ENCODE data around the gene UACA.
"Not testable (repeated sequence)": the region's sequence is repeated elsewhere in the genome, so short reads cannot be mapped to it uniquely, and the experiment has no call there.

UACA gene

DNA sequence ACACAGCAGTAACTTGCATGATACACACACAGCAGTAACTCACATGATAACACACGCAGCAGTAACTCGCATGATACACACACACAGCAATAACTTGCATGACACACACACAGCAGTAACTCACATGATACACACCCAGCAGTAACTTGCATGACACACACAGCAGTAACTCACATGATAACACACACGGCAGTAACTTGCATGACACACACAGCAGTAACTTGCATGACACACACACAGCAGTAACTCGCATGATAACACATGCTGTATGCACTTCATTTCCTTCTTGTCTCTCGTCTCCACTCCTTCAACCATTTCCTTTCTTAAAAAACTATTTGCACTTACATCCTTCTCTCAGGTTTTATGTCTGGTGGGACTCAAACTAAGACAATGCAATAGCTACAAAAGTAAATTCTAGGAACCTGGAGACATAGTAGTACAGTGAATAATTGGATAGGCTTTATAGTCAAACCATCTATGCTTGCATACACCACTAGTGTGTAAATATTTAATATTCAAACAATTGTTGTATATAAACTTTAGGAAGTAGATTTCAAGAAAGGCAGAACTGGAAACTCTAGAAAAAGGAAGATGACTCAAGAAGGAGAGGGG lies 130.8 kb downstream of the UACA start:
- H3K4me3 ChIP-seq (ENCODE audit: low read length) = no peak overlapping the region
- no peak for TF ChIP-seq ZNF274 (IDR thresholded peaks at IDR 0.05; ENCODE audit: low read depth, low read length)

DNA sequence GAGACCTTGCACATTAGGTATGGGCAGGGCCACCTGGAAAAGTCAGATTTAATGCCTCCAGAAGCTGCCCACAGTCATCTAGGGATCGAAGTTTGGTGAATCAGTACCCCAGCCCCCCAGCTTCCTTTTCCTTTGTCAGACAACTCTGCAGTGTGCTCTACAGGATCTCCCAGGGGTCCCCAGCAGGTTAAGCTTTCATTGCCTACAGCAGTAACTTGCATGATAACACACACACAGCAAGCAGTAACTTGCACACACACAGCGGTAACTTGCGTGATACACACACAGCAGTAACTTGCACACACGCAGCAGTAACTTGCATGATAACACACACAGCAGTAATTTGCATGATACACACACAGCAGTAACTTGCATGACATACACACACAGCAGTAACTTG lies 131.3 kb downstream of the UACA start:
- H3K4me3 ChIP-seq (ENCODE audit: low read length) = no peak overlapping the region
- no peak for TF ChIP-seq ZNF274 (IDR thresholded peaks at IDR 0.05; ENCODE audit: low read depth, low read length)

DNA sequence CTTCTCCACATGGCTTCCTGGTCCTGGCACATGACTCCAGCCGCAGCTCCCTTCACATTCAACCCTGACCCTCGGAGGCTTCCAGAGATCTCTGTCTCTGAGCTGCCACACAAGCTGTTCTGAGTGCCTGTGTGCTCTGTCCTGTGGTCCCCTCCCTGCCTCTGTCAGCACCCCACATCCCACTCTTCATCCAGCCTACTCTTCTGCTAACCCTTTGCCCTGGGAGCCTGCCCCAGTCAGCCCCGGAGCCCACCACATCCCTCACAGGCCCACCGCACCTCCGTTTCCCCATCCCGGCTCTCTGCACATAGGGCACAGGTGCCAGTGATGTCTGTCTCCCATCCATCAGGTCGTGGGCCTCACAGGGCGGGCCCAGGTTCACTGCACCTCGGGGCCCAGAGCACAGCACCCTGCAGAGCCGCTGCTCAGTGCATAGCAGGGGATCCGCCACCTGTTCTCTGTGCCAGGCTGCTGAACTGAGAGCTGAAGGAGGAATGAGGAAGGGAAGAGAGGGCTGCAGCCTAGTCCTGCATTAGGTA lies 133.6 kb downstream of the UACA start:
- H3K4me3 ChIP-seq (ENCODE audit: low read length) = no peak overlapping the region
- TF ChIP-seq ZNF274 (IDR thresholded peaks at IDR 0.05; ENCODE audit: low read depth, low read length) = no peak

DNA sequence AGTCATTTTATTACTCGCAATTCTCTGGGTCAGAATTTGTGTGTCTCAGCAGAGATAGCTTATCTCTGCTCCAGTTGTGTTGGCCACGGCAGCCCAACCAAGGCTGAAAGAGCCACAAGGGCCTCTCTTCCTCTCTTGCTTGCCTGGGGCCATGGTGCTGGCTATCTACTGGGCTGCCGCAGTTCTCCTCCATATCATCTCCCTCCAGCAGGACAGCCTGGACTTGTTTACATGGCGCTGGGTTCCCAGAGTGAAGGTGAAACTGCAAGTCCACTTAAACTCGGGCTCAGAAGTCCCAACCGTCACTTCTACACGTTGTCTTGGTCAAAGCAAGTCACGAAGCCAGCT lies 134.8 kb downstream of the UACA start:
- TF ChIP-seq ZNF274 (IDR thresholded peaks at IDR 0.05; ENCODE audit: low read depth, low read length) = no peak
- no peak overlapping the region for H3K4me3 ChIP-seq (ENCODE audit: low read length)

DNA sequence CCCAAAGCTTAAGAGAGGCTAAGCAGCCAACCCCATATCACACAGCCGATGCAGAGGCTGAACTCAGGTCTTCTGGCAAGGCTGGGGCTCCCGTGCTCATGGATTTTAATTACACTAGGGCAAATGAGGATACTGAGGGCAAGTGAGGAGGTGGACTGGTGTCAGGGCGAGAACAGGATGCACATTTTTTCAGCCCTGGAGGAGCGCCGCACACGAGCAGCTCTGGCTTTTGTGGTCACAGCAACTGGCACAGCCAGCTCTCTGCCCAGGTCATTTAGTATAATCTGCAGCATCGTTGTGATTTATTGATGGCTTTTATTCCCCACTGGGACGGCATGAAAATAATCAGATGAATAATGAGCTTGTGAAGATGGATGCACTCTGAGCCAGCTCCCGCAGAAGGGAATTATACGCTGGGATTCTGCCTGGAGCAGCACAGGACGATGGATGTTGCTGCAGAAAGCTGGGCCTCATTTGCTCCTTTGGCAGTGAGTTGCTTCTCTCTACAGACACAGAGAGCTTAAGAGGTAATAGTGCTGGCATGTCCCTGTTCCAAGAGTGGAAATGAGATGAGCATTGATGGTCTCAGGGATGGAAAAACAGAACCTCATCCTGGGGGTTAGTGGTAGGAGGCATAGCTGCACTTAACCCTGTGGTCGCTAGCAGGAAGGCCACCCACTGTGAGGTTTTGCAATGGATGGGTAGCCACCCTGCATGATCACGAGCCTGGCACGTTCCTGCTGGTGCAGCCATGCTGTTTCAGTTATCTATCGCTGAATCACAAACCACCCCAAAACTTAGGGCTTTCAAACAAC lies 135.4 kb downstream of the UACA start:
- no peak overlapping the region for H3K4me3 ChIP-seq (ENCODE audit: low read length)
- no peak for TF ChIP-seq ZNF274 (IDR thresholded peaks at IDR 0.05; ENCODE audit: low read depth, low read length)

DNA sequence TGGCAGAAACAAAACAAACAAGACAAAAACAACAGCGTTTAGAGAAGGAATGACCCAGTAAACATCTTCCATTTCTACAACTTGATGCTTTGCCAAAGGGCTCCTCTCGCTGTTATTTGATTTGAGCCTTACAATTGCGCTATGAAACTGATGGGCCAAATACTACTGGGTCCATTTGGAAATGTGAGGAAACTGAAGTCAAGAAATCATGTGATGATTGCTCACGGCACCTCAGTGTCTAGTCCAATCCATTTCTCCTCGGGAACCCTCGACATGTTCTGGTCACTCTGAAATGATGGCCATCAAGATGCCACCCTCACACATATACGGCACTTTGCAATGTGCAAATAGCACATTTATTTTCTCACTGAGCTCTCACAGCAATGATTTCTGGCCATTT lies 136.0 kb downstream of the UACA start:
- TF ChIP-seq ZNF274 (IDR thresholded peaks at IDR 0.05; ENCODE audit: low read depth, low read length) = no peak
- no peak overlapping the region for H3K4me3 ChIP-seq (ENCODE audit: low read length)

DNA sequence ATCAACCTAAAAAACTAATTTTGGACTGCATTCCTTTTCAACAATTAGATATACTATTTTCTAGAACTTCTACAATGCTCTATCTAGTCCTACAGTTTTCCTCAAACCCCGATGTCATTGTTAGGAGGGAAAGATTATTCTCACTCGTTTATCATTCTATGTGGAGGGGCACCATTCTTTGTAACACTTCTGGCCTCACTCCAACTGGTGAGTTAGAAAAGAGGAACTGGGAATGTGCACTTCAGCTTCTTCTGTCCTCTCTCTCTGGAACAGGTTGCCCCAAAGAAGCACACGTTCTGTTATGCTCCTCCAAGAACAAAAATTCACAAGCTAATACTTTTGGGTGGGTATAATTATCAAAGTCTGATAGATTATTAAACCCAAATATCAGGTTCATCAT lies 137.9 kb downstream of the UACA start:
- TF ChIP-seq ZNF274 (IDR thresholded peaks at IDR 0.05; ENCODE audit: low read depth, low read length) = no peak
- H3K4me3 ChIP-seq (ENCODE audit: low read length) = no peak overlapping the region

DNA sequence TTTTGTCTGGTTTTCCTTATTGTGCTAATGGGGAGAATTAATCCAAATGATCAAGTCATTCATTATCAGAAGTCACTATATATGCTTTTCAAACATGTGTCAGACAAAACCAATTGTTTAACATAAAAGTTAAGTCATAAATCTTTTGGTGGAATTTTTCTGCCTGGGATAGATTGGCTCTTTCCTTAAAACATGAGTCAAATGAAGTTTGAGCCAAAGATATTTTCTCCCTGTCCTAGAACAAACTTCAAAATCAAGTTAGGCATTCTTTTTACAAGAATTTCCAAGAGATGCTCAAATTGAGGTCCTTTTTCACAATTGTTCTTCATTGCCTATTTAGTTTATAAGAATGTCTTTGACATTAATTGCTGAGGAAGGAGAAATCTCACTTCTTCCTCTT lies 138.3 kb downstream of the UACA start:
- TF ChIP-seq ZNF274 (IDR thresholded peaks at IDR 0.05; ENCODE audit: low read depth, low read length) = no peak

DNA sequence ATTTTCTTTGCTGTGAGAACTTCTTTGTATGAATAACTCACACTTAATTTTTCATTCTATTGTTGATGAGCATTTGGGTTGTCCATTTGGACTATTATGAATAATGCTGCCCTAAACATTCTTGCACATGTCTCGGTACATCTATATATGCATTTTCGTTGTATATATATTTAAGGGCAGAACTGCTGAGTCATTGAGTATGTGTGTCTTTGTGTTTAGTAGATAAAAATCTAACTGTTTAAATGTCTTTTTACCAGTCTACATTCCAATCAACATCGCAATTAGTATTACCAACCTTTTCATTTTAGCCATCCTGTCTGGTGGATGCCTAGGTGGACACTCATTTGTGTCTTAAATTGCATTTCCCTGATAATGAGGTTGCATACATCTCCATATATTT lies 144.4 kb downstream of the UACA start:
- H3K4me3 ChIP-seq (ENCODE audit: low read length) = no peak overlapping the region
- no peak for TF ChIP-seq ZNF274 (IDR thresholded peaks at IDR 0.05; ENCODE audit: low read depth, low read length)

More for the DNA sequence above, 138.3 kb downstream of the UACA start:
- H3K4me3 ChIP-seq (ENCODE audit: low read length) = no peak overlapping the region

DNA sequence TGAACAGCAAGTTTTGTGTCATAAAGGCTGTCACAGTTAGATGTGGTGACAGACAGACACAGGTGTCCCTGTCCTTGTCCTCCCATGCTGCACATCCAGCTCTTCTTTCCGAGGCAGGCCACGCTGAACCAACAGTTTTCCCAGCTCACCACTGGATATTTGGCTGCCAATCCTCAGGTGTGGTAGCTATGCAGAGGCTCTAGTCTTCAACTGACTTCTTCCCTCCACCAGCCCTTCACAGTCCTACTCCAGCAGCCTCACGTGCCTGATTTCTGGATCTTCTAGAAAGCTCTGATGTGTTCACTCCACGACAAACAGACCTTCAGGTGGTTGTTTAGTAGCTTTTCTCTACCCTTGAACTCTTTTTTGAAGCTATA lies 145.5 kb downstream of the UACA start:
- H3K4me3 ChIP-seq (ENCODE audit: low read length) = no peak overlapping the region
- TF ChIP-seq ZNF274 (IDR thresholded peaks at IDR 0.05; ENCODE audit: low read depth, low read length) = no peak

DNA sequence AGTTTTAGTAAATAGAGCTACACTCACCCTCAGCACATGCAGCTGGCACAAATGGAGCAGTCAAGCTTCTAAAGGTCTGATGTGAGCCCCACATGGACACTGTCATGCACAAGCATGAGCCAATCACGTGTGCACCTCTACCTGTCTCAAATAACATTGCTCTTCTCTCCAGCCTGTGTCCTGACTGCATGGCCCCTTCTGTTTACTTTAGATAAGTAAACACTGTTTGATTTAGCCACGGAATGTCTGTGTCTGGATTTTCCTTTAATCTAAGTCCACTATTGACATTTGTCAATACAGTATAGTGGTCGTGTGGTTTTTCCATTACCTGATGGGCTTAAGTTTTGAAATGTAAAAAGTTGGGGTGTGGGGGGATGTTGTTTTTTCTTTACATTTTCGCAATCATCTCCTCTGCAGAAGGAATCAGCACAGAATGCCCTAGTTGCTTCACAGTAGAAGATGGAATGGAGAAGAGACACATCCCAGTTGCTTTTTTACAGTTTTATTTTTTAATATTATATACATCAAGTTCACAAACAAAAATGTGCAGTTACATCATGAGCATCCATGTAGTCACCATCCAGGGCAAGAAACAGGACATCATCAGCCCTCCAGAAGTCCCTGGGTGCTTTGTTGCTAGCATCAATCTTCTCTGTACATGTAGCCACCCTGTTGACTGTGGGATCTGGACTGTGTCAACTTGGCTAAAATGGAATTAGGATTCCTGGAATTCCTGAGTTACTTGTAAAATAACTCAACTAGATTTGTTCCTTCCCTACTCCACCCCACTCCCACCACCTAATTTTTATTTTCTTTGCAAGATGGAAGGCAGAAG lies 146.1 kb downstream of the UACA start:
- H3K4me3 ChIP-seq (ENCODE audit: low read length) = no peak overlapping the region
- no peak for TF ChIP-seq ZNF274 (IDR thresholded peaks at IDR 0.05; ENCODE audit: low read depth, low read length)

DNA sequence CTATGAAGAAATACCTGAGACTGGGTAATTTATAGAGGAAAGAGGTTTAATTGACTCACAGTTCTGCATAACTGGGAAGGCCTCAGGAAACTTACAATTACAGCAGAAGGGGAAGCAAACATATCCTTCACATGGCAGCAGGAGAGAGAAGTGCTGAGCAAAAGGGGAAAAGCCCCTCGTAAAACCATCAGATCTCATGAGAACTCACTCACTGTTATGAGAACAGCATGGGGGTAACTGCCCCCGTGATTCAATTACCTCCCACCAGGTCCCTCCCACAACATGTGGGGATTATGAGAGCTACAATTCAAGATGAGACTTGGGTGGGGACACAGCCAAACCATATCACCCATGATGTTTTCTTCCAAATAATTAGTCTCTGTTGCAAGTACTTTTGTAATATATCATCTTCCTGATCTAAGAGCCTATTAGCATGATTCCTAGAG lies 147.0 kb downstream of the UACA start:
- not testable (repeated sequence) for H3K4me3 ChIP-seq (ENCODE audit: low read length)

DNA sequence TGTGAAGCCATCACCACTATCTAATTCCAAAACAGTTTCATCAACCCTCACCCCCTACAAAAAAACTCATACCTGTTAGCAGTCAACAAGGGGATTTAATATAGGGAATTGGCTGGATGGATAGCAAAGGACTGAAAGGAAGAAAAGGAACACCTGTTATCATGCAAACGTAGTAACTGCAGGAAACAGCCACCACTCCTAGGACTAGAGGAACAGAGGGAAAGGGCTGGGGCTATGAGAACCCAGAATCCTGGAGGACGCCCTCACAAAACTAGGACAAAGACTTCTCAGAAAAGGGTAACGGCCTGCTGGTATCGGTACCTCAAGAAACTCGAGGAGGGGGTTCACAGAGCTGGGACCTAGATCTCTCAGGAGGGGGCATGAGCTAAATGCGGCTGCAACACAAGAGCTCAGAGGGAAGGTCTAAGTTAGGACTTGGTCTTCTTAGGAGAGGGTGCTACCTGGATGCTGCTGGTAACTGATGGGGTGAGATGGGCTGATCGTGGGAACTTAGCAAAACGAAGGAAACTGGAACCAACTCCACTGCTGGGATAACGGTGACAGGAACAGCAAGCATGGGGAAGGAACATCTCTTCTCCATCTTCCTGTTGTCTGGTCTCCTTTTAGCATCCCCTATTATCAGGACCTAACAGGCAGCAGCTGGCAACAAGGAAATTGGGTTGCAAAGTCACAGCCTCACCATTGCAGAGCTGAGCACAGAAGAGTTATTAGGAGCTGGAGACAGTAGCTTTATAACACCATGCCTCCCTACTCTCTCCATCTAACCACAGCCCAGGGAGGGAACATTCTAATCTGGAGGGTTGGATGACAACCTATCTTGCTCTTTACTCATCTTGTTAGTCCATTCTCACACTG lies 147.7 kb downstream of the UACA start:
- no peak for TF ChIP-seq ZNF274 (IDR thresholded peaks at IDR 0.05; ENCODE audit: low read depth, low read length)
- no peak overlapping the region for H3K4me3 ChIP-seq (ENCODE audit: low read length)

DNA sequence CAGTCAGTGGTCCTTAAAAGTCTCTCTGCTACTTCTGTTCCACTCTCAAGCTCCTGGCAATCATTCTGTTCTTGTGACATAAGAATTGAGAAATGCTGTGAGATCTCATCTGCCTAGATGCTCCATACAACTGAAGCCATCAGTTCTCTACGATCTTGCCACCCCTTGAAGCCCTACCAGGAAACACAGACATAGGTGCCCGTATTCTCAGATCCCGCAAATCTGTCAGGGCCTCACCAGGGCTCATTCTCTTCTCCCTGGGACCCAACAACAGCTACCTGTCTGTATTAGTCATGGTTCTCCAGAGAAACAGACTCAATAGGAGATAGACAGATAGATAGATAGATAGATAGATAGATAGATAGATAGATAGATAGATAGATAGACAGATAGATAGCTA lies 149.1 kb downstream of the UACA start:
- no peak overlapping the region for H3K4me3 ChIP-seq (ENCODE audit: low read length)
- no peak for TF ChIP-seq ZNF274 (IDR thresholded peaks at IDR 0.05; ENCODE audit: low read depth, low read length)

Measured in GM08714 (cell line).